ENCODE results near the gene ZNF197. TPM values are rescaled to one million over a fixed set of nuclear protein-coding genes. Genes with fewer than 3 reads are reported as not detected.
"Not testable (repeated sequence)": the region's sequence is repeated elsewhere in the genome, so short reads cannot be mapped to it uniquely, and the experiment has no call there.

ZNF197 gene
- total RNA-seq, 2 experiments from 2014 or later = 10.6 to 11.6 TPM

DNA sequence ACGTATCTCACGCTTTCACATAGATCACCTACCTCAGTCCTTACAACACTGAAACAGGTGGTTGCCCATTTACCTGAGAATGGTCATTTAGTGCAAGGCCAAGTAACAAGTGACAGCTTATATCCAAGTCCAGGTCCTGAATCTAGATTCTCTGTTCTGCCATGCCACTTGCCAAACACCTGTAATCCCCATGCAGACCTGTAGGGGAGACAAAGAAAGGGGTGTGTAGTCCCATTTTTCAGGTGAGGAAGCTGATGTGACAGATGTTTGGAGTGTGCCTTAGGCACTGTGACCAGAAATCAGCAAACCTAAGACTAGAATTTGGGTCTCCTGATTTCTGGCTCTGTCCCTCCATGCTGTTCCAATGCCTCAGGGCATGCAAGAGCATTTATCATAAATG lies 36.4 kb downstream of the ZNF197 start:
- CTCF ChIA-PET = interaction anchor here (1.2 kb wide), 2 partner anchors 15 to 36 kb away, joined by 4 to 5 read pairs; no protein-coding TSS in a partner anchor
- Mint-ChIP-seq H3K27ac (no peak overlapping the region), H3K4me1 (ENCODE audit: low read depth) (no peaks in the 10 kb centered on the region), H3K27me3 (no peaks in the 10 kb centered on the region), H3K9me3 (peaks cover 53% of the 10 kb centered on the region), H3K4me3 (no peak overlapping the region), H3K36me3 (ENCODE audit: low read depth) (peaks cover 52% of the 10 kb centered on the region)
- intact Hi-C loops (cut with micrococcal nuclease) = no loop called here
- TF ChIP-seq, protein P1, sequence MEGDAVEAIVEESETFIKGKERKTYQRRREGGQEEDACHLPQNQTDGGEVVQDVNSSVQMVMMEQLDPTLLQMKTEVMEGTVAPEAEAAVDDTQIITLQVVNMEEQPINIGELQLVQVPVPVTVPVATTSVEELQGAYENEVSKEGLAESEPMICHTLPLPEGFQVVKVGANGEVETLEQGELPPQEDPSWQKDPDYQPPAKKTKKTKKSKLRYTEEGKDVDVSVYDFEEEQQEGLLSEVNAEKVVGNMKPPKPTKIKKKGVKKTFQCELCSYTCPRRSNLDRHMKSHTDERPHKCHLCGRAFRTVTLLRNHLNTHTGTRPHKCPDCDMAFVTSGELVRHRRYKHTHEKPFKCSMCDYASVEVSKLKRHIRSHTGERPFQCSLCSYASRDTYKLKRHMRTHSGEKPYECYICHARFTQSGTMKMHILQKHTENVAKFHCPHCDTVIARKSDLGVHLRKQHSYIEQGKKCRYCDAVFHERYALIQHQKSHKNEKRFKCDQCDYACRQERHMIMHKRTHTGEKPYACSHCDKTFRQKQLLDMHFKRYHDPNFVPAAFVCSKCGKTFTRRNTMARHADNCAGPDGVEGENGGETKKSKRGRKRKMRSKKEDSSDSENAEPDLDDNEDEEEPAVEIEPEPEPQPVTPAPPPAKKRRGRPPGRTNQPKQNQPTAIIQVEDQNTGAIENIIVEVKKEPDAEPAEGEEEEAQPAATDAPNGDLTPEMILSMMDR (IDR thresholded peaks at IDR 0.05) = no peak
- DNase-seq = no peak
- POLR2A ChIA-PET = no interaction called here
- ATAC-seq = no peak

DNA sequence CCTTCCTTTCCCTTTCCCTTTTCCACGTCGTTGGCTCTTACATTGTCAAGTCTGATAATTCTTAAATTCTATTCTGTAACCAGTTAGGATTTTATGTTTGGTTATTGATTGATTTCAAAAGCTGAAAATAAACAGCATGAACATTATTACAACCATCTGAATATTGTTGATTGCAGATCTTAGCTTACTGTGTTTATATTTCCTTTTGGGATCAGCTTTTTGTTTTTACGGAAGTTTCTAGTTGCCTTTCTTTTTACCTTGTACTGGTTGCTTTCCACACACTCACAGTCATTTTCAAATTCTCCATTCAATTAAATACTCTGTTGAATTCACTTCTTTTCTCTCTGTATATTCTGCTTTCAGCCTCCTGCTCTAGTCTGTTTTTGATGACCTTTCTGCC lies 40.3 kb downstream of the ZNF197 start:
- Mint-ChIP-seq H3K27me3 (no peaks in the 10 kb centered on the region), H3K36me3 (ENCODE audit: low read depth) (peaks cover 16% of the 10 kb centered on the region), H3K27ac (no peak overlapping the region), H3K4me3 (no peak overlapping the region), H3K4me1 (ENCODE audit: low read depth) (no peaks in the 10 kb centered on the region), H3K9me3 (peaks cover 27% of the 10 kb centered on the region)
- intact Hi-C loops (cut with micrococcal nuclease) = no loop called here
- ATAC-seq (no peak), DNase-seq (no peak)
- TF ChIP-seq, protein P1 (IDR thresholded peaks at IDR 0.05) = no peak
- ChIA-PET CTCF (no interaction called here), POLR2A (no interaction called here)

DNA sequence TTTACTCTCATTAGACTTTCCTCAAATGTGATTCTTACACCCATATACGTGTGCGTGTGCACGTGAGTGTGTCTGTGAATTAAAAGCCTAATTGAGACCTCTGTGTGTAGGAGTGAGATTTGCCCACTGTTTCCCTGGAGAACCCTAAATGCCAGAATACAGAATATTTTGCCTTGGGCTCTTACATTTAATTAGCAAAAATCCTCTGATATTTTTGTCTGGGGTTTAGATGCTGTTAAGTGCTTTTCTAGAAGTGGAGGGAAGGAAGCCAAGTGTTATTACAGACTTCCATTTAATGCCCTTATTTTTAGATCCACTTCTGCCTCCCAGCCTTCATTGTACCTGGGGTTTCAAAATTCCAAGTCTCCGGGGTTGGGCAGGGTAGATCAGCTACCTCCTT lies 41.5 kb downstream of the ZNF197 start:
- intact Hi-C loops (cut with micrococcal nuclease) = no loop called here
- no peak overlapping the region for H3K27ac Mint-ChIP-seq
- H3K27me3 Mint-ChIP-seq = no peaks in the 10 kb centered on the region
- CTCF ChIA-PET = no interaction called here
- ATAC-seq = no peak
- DNase-seq = no peak
- H3K9me3 Mint-ChIP-seq = peaks cover 21% of the 10 kb centered on the region
- peaks cover 6% of the 10 kb centered on the region for H3K36me3 Mint-ChIP-seq (ENCODE audit: low read depth)
- TF ChIP-seq, protein P1 (IDR thresholded peaks at IDR 0.05) = no peak
- no peak overlapping the region for H3K4me3 Mint-ChIP-seq
- POLR2A ChIA-PET = no interaction called here
- no peaks in the 10 kb centered on the region for H3K4me1 Mint-ChIP-seq (ENCODE audit: low read depth)

DNA sequence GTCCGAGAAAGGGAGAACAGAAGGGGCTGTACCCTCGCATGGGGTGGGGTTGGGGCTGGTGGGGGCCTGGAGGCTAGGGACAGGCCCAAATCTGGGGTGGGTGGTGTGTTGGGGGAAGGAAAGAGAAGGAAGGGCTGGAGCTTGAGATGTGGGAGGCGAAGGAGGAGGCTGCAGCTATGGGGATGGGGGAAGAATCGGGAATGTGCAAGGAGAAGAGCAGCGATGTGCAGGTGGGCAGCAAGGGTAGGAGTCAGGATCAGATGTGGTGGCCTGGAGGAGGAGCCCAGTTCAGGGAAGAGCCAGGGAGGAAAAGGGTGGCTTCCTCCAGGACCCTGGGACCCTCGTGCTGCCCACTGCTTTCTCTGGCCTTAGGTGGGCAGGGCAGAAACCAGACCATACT lies 44.9 kb downstream of the ZNF197 start:
- no peak overlapping the region for H3K4me3 Mint-ChIP-seq
- DNase-seq (no peak), ATAC-seq (no peak)
- no peaks in the 10 kb centered on the region for H3K4me1 Mint-ChIP-seq (ENCODE audit: low read depth)
- TF ChIP-seq, protein P1 (IDR thresholded peaks at IDR 0.05) = no peak
- peaks cover 3% of the 10 kb centered on the region for H3K36me3 Mint-ChIP-seq (ENCODE audit: low read depth)
- H3K9me3 Mint-ChIP-seq = peaks cover 25% of the 10 kb centered on the region
- ChIA-PET POLR2A (no interaction called here), CTCF (no interaction called here)
- intact Hi-C loops (cut with micrococcal nuclease) = no loop called here
- H3K27me3 Mint-ChIP-seq = no peaks in the 10 kb centered on the region
- no peak overlapping the region for H3K27ac Mint-ChIP-seq

DNA sequence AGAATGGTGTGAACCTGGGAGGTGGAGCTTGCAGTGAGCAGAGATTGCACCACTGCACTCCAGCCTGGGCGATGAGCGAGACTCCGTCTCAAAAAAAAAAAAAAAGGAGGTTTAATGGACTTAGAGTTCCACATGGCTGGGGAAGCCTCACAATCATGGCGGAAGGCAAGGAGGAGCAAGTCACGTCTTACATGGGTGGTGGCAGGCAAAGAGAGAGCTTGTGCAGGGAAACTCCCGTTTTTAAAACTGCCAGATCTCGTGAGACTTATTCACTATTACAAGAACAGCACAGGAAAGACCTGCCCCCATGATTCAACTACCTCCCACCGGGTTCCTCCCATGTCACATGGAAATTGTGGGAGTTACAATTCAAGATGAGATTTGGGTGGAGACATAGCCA lies 48.6 kb downstream of the ZNF197 start:
- peaks cover 24% of the 10 kb centered on the region for H3K9me3 Mint-ChIP-seq
- H3K4me3 Mint-ChIP-seq; H3K4me1 Mint-ChIP-seq (ENCODE audit: low read depth); DNase-seq; ATAC-seq; H3K27ac Mint-ChIP-seq; intact Hi-C loops (cut with micrococcal nuclease); H3K36me3 Mint-ChIP-seq (ENCODE audit: low read depth); CTCF ChIA-PET; H3K27me3 Mint-ChIP-seq; POLR2A ChIA-PET: not testable (repeated sequence)

DNA sequence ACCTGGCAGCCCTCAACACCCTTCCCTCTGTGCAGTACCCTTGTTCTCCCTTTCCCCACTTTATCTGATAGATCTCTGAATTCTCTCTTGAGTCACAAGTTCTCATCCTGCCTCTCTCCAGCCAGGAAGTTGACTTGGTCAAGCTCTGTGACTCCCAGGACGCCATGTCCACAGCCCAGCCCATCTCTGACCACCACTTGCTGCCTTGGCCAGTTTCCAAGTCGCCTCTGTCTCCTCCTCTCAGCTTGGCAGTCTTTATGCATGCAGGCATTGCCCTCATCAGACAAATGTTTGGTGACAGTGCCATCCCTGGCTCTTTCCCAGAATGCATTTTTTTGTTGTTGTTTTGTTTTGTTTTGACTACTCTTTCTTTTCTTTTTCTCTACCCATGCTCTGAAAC lies 49.4 kb downstream of the ZNF197 start:
- peaks cover 4% of the 10 kb centered on the region for H3K36me3 Mint-ChIP-seq (ENCODE audit: low read depth)
- TF ChIP-seq, protein P1 (IDR thresholded peaks at IDR 0.05) = no peak
- H3K27ac Mint-ChIP-seq = no peak overlapping the region
- no peaks in the 10 kb centered on the region for H3K27me3 Mint-ChIP-seq
- intact Hi-C loops (cut with micrococcal nuclease) = no loop called here
- no peak overlapping the region for H3K4me3 Mint-ChIP-seq
- ChIA-PET POLR2A (no interaction called here), CTCF (no interaction called here)
- H3K4me1 Mint-ChIP-seq (ENCODE audit: low read depth) = no peaks in the 10 kb centered on the region
- ATAC-seq = no peak
- DNase-seq = no peak
- H3K9me3 Mint-ChIP-seq = peaks cover 26% of the 10 kb centered on the region
